ENCODE measurements around the gene SLC1A1. TPM values are rescaled to one million over a fixed set of nuclear protein-coding genes. Genes with fewer than 3 reads are reported as not detected.
"Not testable (repeated sequence)": the region's sequence is repeated elsewhere in the genome, so short reads cannot be mapped to it uniquely, and the experiment has no call there.

SLC1A1 gene
- total RNA-seq, 1 experiment from 2014 or later = 0.05 TPM

- Histone ChIP-seq H3K9me3 (ENCODE audit: control insufficient read depth, insufficient read depth, low read depth, low read length) (no peaks in the 10 kb centered on the region), H3K27ac (ENCODE audit: low read length) (no peak overlapping the region), H3K27me3 (ENCODE audit: control insufficient read depth, insufficient read depth, low read length) (no peaks in the 10 kb centered on the region), H3K4me3 (ENCODE audit: low read depth in 2 of 2, low read length in 2 of 2) (no peak overlapping the region), H3K4me1 (ENCODE audit: control insufficient read depth, insufficient read depth, low read length) (no peaks in the 10 kb centered on the region), H3K36me3 (ENCODE audit: control insufficient read depth, insufficient read depth, low read length) (no peaks in the 10 kb centered on the region)
- CTCF ChIA-PET = no interaction called here
- ATAC-seq (no peak), DNase-seq (ENCODE audit: low read depth, low spot score) (no peak)
- no TSS peak for BruUV-seq (replicated peaks)
- intact Hi-C loops (cut with micrococcal nuclease; ENCODE audit: unreplicated experiment) (no loop called here), in situ Hi-C loops (cut with HindIII; ENCODE audit: low pct_unique_long_range_greater_than_20kb, low sequenced_read_pairs) (no loop called here)
- no peak for TF ChIP-seq SIN3A (IDR thresholded peaks at IDR 0.05; ENCODE audit: borderline replicate concordance, insufficient read depth, low read depth, low read length)
- TF ChIP-seq CTCF (IDR thresholded peaks at IDR 0.05) = no peak
- TF ChIP-seq, protein P1, sequence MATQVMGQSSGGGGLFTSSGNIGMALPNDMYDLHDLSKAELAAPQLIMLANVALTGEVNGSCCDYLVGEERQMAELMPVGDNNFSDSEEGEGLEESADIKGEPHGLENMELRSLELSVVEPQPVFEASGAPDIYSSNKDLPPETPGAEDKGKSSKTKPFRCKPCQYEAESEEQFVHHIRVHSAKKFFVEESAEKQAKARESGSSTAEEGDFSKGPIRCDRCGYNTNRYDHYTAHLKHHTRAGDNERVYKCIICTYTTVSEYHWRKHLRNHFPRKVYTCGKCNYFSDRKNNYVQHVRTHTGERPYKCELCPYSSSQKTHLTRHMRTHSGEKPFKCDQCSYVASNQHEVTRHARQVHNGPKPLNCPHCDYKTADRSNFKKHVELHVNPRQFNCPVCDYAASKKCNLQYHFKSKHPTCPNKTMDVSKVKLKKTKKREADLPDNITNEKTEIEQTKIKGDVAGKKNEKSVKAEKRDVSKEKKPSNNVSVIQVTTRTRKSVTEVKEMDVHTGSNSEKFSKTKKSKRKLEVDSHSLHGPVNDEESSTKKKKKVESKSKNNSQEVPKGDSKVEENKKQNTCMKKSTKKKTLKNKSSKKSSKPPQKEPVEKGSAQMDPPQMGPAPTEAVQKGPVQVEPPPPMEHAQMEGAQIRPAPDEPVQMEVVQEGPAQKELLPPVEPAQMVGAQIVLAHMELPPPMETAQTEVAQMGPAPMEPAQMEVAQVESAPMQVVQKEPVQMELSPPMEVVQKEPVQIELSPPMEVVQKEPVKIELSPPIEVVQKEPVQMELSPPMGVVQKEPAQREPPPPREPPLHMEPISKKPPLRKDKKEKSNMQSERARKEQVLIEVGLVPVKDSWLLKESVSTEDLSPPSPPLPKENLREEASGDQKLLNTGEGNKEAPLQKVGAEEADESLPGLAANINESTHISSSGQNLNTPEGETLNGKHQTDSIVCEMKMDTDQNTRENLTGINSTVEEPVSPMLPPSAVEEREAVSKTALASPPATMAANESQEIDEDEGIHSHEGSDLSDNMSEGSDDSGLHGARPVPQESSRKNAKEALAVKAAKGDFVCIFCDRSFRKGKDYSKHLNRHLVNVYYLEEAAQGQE (IDR thresholded peaks at IDR 0.05; ENCODE audit: insufficient read depth in 1 of 2, low read depth in 2 of 2, low read length in 1 of 2) = no peak
- TF ChIP-seq TCF7L2 (IDR thresholded peaks at IDR 0.05; ENCODE audit: low read depth, low read length) = no peak
- no peak for TF ChIP-seq POLR2AphosphoS5 (IDR thresholded peaks at IDR 0.05; ENCODE audit: low read depth, low read length)
- POLR2A ChIA-PET = no interaction called here
These were observed 29.8 kb downstream of the SLC1A1 start for GRCh38 chr9:4520055-4520454.

- no peak for ATAC-seq
- H3K36me3 ChIP-seq (ENCODE audit: control insufficient read depth, insufficient read depth, low read length) = no peaks in the 10 kb centered on the region
- intact Hi-C loops (cut with micrococcal nuclease; ENCODE audit: unreplicated experiment) (no loop called here), in situ Hi-C loops (cut with HindIII; ENCODE audit: low pct_unique_long_range_greater_than_20kb, low sequenced_read_pairs) (no loop called here)
- no peaks in the 10 kb centered on the region for H3K27me3 ChIP-seq (ENCODE audit: control insufficient read depth, insufficient read depth, low read length)
- no peaks in the 10 kb centered on the region for H3K4me1 ChIP-seq (ENCODE audit: control insufficient read depth, insufficient read depth, low read length)
- POLR2A ChIA-PET = no interaction called here
- CTCF ChIA-PET = no interaction called here
- no peak overlapping the region for H3K4me3 ChIP-seq (ENCODE audit: low read depth in 2 of 2, low read length in 2 of 2)
- no peak for TF ChIP-seq SIN3A (IDR thresholded peaks at IDR 0.05; ENCODE audit: borderline replicate concordance, insufficient read depth, low read depth, low read length)
- TF ChIP-seq POLR2AphosphoS5 (IDR thresholded peaks at IDR 0.05; ENCODE audit: low read depth, low read length) = no peak
- TF ChIP-seq CTCF (IDR thresholded peaks at IDR 0.05) = no peak
- TF ChIP-seq TCF7L2 (IDR thresholded peaks at IDR 0.05; ENCODE audit: low read depth, low read length) = no peak
- TF ChIP-seq, protein P1 (IDR thresholded peaks at IDR 0.05; ENCODE audit: insufficient read depth in 1 of 2, low read depth in 2 of 2, low read length in 1 of 2) = no peak
- no peak overlapping the region for H3K27ac ChIP-seq (ENCODE audit: low read length)
- no TSS peak for BruUV-seq (replicated peaks)
- no peaks in the 10 kb centered on the region for H3K9me3 ChIP-seq (ENCODE audit: control insufficient read depth, insufficient read depth, low read depth, low read length)
- no peak for DNase-seq (ENCODE audit: low read depth, low spot score)
These were observed 40.1 kb downstream of the SLC1A1 start for GRCh38 chr9:4530375-4530774.

GRCh38 chr9:4530831-4531230, 40.6 kb downstream of the SLC1A1 start:
- H3K9me3 ChIP-seq (ENCODE audit: control insufficient read depth, insufficient read depth, low read depth, low read length); intact Hi-C loops (cut with micrococcal nuclease; ENCODE audit: unreplicated experiment); H3K27me3 ChIP-seq (ENCODE audit: control insufficient read depth, insufficient read depth, low read length); H3K36me3 ChIP-seq (ENCODE audit: control insufficient read depth, insufficient read depth, low read length); H3K4me1 ChIP-seq (ENCODE audit: control insufficient read depth, insufficient read depth, low read length); ATAC-seq; POLR2A ChIA-PET; H3K4me3 ChIP-seq (ENCODE audit: low read depth in 2 of 2, low read length in 2 of 2); DNase-seq (ENCODE audit: low read depth, low spot score); CTCF ChIA-PET; in situ Hi-C loops (cut with HindIII; ENCODE audit: low pct_unique_long_range_greater_than_20kb, low sequenced_read_pairs); H3K27ac ChIP-seq (ENCODE audit: low read length); BruUV-seq (replicated peaks): not testable (repeated sequence)

GRCh38 chr9:4531355-4531754, 41.1 kb downstream of the SLC1A1 start:
- in situ Hi-C loops (cut with HindIII; ENCODE audit: low pct_unique_long_range_greater_than_20kb, low sequenced_read_pairs); H3K9me3 ChIP-seq (ENCODE audit: control insufficient read depth, insufficient read depth, low read depth, low read length); BruUV-seq (replicated peaks); CTCF ChIA-PET; H3K36me3 ChIP-seq (ENCODE audit: control insufficient read depth, insufficient read depth, low read length); DNase-seq (ENCODE audit: low read depth, low spot score); H3K4me3 ChIP-seq (ENCODE audit: low read depth in 2 of 2, low read length in 2 of 2); ATAC-seq; H3K27me3 ChIP-seq (ENCODE audit: control insufficient read depth, insufficient read depth, low read length); H3K4me1 ChIP-seq (ENCODE audit: control insufficient read depth, insufficient read depth, low read length); intact Hi-C loops (cut with micrococcal nuclease; ENCODE audit: unreplicated experiment); POLR2A ChIA-PET; H3K27ac ChIP-seq (ENCODE audit: low read length): not testable (repeated sequence)

All from Panc1 (cell line).